Hippocampal formation (tissue), 2 donors: ENCODE results near the gene ZCCHC4.

Source experiments
- DNase-seq, 2 donors: peaks; one replicate each; lab custom pipeline; 2025; lab: John Stamatoyannopoulos, UW

ZCCHC4 gene, protein sequence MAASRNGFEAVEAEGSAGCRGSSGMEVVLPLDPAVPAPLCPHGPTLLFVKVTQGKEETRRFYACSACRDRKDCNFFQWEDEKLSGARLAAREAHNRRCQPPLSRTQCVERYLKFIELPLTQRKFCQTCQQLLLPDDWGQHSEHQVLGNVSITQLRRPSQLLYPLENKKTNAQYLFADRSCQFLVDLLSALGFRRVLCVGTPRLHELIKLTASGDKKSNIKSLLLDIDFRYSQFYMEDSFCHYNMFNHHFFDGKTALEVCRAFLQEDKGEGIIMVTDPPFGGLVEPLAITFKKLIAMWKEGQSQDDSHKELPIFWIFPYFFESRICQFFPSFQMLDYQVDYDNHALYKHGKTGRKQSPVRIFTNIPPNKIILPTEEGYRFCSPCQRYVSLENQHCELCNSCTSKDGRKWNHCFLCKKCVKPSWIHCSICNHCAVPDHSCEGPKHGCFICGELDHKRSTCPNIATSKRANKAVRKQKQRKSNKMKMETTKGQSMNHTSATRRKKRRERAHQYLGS

DNA sequence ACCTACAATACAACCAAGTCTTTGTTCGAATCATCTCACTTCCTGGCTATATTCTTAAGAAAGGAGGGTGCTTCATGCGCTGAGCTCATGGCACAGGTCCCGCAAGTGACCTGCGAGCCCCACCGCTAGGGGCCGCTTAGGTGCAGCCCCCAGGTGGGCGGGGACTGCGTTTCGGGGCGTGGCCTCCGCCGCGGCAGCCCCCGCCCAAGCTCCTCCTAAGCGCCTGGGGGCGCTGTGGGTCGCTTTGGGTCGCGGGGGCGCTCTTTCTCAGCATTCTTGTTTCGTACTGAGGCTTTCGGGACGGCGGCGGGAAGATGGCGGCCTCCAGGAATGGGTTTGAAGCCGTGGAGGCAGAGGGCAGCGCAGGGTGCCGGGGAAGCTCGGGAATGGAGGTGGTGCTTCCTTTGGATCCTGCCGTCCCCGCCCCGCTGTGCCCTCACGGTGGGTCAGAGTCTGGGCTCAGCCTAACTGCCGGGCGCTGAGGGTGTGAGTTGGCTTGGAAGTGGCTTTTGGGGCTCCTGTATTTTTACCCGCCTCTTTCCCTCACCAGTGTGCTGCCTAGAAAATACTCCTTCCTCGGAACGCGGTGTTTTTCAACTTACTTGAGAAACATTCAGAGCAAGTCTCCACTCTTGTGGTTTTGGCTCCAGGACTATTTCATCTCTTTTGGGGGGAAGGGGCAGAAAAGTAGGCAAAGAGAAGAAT, at the start of gene ZCCHC4:
Gene ZCCHC4 (plus strand): TSS at position 279 of the 705 bp plus-strand sequence. CDS start 36 bp downstream, at position 315.
- peak; percentile 81 to 89 for DNase-seq

DNA sequence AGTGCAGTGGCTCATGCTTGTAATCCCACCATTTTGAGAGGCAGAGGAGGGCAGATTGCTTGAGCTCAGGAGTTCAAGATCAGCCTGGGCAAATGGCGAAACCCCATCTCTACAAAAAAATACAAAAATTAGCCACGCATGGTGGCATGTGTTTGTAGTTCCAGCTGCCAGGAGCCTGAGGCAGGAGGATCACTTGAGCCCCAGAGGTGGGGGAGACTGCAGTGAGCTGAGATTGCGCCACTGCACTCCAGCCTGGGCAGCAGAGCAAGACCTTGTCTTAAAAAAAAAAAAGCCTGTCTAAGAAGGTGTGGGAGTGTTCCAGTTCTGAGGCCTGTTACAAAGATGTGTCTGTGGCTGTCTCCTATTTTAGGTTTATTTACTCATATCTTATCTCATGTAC, 40.7 kb upstream of the ZCCHC4 start:
- DNase-seq, result no peak

DNA sequence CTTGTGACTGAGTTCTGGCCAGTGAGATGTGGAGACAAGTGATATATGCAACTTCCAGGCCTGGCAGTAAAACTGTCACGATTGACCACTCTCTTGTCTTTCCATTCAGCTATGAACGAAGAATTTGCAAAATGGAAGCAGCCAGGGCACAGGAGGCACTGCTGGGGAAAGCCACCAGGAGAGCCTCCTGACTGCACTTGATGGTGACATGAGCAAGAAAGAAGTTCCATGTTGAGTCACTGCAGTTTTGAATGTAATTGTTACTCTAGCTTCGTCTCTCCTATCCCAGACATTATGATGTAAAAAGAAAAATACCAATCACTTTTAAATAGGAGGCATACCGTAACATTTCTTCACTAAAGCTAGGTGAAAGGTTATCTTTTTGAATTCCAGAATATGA, 32.4 kb upstream of the ZCCHC4 start:
- DNase-seq, result no peak

DNA sequence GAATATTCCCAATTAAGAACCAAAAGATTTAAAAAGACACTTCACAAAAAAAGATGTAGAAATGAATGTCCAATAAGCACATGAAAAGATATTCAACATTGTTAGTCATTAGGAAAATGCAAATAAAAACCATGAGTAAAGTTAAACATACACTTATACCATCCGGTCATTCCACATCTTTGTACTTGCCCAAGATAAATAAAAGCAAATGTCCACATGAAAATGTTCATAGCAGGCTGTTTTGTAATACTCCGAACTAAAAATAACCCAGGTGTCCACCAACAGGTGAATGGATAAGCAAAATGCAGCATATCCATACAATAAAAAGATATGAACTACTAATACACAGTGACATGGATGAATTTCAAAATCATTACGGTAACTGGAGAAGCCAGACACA, 28.6 kb upstream of the ZCCHC4 start:
- DNase-seq, result no peak

DNA sequence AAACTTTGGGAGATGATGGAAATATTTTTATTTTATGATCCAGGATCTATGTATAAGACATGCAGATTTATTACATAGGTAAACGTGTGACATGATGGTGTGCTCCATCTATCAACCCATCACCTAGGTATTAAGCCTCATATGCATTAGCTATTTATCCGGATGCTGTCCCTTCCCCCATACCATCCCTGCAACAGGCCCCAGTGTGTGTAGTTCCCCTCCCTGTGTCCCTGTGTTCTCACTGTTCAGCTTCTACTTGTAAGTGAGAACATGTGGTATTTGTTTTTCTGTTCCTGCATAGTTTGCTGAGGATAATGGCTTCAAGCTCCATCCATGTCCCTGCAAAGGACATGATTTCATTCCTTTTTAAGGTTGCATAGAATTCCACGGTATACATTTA, 28.1 kb upstream of the ZCCHC4 start:
- no peak for DNase-seq

DNA sequence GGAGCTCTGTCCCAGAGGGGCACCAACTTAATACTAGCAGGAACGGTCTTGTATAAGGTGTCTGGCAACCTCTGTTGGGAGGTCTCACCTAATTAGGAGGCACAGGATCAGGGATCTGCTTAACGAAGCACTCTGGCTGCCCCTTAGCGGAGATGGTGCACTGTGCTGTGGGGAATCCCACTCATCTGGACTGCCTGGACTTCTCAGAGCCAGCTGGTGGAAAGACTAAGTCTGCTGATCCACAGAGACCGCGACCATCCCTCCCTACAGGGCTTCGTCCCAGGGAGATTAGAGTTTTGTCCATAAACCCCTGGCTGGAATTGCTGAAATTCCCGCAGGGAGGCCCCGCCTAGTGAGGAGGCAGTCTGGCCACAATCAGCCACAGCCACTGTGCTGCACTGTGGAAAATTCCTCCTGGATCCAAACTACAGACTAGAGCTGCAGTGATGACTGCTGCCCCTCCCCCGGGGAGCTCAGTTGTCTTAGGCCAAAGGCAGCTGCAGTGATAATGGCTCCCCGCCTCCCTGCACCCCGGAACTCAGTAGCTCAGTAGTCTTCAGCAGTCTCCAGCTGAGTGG, 22.0 kb upstream of the ZCCHC4 start:
- DNase-seq, result no peak

DNA sequence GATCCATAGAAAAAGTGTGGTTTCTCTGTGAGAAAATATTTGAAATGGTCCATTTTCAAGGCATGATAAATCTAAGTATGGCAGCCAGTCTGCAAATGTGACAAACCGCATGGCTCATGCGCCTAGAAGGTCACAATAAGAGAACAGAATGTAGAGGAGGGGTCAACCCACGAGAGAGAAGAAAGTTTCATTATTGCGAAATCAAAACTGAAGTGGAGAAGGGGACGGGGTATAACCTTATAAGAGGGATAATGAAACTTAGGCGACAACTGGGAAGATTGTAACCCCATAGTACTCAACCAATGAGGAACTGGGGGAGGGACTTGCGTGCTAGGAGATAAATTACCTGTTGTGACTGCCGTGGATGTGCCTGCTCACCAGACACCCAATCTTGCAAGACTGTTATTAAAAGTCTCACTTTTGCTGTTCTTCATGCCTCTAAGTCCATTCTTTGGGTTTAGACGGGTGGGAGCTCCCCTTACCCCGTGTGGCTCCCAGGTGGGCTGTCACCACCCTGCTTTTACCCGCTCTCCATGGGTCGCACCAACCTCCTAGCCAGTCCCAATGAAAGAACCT, 21.3 kb upstream of the ZCCHC4 start:
- DNase-seq, result no peak

DNA sequence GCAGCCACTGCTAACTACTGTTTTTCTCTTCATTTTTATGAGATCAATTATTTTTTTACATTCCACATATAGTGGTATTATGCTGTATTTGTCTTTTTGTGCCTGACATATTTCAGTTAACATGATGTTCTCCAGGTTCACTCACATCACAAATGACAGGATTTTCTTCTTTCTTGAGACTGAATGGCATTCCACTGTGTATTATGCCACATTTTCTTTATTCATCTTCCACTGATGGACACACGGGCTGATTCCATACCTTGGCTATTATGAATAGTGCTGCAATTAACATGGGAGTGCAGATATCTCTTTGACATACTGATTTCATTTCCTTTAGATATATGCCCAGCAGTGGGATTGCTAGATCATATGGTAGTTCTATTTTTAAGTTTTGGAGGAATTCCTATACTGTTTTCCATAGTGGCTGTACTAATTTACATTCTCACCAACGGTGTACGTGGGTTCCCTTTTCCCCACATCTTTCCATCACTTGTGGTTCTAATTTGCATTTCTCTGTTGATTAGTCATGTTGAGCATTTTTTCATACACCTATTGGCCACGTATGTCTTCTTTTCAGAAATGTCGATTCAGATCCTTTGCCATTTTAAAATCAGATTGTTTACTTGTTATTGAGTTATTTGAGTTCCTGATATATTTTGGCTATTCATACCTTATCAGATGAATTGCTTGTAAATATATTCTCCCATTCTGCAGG, 14.9 kb upstream of the ZCCHC4 start:
- DNase-seq, result no peak

DNA sequence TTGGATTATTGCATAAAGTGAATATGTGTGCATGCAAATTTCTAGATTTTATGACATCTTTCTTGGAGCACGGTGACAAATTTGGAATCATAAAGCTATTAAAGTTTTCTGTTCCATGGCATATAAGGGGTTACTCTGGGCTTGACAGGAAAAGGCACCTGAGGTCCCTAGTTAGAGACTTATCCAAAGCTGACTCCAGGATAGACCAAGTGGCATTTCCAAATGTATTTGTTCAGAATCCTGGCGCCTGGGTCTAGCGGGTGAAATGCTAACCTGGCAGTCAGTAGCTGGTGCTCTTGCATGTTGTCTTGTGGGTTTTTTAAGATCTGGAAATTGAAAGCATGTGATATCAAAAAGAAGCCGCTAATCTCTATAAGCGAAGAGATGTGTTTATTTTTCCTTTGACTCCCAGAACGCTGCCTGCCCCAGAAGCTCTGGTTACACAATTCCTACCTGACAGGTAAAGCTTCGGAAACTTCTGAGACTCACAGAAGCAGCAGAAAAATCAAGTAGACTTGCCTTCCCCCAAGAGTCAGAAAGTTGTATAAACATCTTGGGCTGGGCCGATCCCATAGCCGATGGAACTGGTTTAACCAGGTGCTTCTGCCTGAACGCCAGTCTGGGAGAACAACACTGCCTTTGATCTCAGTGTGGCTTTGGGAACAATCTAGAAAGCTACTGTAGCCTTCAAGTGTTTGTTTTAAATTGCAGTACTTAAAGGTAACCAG, 12.9 kb upstream of the ZCCHC4 start:
- no peak for DNase-seq

DNA sequence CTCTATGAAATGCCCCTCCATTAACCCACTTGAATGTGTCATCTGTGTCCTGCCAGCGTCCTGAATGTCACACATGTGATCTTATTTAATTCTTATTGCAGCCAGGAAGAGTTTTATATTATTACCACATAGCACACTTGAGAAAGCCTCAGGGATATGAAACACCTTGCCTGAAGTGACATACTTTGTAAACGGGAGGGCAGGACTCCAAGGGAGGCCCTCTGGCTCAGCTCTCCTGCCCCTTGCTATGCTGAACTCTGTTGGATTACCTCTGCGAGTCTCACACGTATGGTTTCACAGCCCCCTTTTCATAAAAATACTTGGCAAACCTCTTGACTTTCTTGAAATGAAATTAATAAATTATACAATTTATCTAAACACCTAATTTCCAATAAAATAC, 11.1 kb upstream of the ZCCHC4 start:
- DNase-seq, result no peak

DNA sequence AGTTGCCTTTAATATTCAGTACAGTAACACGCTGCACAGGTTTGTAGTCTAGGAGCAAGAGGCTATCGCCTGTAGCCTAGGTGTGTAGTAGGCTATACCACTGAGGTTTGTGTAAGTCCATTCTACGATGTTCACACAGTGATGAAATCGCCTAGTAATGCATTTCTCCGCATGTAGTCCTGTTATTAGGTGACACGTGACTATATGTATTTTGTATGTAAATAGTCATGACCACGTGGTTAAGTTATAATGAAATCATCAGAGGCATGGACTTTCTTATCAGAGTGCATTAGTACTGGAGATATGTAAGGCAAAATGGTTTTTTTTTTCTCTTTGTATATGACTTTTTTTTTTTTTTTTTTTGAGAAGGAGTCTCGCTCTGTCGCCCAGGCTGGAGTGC, 9.9 kb upstream of the ZCCHC4 start:
- no peak for DNase-seq

DNA sequence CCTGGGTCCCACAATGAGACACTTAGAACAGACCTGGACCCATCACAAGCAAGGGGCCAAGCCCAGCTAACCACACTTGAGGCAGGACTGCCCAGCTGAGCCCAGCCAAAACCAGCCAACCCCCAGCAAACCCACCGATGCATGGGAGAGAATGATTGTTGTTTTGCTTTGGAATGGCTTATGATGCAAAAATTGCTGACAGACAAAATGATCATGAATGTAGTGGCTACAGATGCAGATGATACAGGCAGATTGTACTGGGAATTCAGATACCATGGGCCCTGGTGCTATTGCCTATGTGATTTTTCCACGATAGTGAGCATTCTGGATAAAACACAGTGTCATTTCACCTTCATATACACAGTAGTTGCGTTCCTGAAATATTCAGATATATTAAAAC, 9.0 kb upstream of the ZCCHC4 start:
- DNase-seq, result no peak

DNA sequence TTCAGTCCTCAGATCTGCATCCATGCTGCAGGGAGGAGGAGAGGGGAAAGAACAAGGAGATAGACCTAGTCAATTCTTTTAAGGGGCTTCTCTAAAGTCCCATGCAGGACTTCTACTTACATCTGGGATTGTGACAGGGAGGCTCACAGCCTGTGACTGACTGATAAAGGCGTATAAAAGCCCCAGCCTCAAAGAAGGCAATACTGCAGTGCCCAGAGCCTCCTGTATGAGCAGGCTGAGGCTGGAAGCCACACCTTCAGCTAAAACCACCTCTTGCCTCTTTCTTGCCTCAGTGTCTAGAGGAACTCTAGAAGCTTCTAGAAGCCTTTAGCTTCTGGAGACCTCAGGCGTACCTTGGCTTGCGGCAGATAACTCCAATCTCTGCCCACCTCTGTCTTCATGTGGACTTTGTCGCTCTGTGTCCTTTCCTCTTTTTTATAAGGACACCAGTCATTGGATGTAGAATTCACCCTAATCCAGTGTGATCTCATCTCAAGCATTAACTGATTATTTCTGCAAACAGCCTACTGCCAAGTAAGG, 6.0 kb upstream of the ZCCHC4 start:
- no peak for DNase-seq

DNA sequence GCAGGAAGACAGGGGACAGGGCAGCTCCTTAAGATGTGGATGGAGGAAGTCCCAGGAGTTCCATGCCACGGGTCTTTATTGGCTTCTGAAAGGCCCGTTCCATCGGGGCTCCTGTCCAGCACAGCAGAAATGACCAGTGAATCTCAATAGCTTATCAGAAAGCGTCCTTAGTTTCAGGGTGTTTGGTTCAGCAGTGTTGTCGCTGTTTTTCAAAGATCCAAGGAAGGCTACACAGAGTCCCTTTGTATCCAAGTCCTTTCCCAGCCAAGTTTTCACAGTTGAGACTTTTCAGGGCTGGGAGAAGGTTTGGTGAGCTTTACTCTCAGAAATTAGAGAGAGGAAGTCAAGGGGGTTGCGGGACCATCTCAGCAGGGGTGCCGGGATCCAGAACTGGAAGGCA, 5.0 kb upstream of the ZCCHC4 start:
- DNase-seq, result peak in 1 of 2 donors; percentile 48

DNA sequence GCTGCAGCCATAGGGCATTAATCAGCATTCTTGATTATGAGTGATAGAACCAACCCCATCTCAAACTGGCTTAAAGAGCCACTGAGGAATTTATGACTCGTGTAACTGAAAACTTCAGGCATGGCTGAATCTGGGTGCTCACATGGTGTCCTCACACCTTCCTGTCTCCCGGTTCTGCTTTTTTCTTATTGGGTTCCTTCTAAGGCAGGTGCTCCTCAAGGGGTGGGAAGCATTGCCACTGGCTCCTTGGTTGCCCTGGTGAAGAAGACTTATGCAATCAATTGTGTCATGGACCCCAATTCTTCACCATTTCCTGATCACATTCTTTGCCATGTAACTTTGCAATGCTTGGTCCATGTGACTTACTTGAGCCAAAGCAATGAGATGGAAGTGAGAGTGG, 4.3 kb upstream of the ZCCHC4 start:
- DNase-seq, result no peak

DNA sequence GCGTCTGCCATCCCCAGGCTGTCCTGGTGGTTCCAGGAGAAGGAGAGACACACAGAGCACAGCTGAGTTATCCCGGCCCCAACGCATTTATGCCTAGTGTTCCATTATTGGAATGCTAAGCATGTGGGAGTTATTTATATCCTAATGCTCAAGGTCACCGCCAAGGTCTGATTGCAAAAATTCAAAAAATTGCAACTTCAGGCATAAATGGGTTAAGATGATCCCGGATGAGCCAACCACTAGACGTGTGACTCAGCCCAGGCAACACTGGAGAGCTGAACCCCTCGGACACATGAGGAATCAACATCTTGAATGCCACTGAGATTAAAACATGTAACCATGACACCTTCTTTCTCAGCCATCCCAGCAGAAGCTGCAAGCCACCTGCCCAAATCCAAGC, 3.8 kb upstream of the ZCCHC4 start:
- DNase-seq, result no peak

DNA sequence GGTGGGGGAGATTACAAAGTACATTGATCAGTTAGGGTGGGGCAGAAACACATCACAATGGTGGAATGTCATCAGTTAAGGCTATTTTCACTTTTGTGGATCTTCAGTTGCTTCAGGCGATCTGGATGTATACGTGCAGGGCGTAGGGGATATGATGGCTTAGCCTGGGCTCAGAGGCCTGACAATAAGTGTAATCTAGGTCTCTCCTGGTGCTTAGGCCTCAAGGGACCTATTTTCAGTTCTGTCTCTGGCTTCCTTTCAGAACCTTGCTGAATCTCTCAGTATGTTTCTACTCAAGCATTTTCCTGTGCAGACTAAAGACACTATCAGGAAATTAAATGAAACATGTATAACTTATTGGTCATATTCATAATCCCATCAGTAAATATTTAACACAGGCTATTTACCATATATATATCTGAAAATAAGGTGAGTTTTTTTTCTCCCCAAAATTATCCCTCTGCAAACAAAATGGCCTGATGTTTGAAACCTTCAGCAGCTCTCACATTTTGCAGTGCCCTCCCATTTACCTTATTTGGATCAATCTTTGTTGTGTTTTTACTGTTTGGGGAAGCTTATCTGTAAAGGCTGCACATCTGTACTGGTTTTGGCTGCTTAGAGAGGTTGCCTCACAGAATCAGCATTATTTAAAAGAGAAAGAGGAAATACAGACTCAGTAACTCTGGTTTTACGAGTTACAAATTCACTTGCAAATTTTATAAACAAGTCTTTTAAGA, 2.3 kb upstream of the ZCCHC4 start:
- no peak for DNase-seq

DNA sequence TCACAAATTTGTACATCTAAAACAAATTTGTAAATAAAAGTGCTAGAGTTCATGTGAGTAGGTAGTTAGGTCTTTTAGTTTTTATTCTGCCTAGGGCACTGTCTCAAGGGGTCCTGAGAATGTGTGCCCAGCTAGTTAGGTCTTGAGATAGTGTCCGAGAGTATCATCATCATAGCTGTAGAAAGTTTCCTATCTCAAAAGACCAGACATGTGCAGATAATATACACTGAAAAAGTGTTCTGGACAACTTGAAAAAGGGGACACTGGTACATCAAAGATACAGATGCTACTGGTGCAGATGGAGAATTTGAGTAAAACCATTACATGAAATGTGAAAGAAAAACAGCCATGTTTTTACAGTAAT, 1.8 kb upstream of the ZCCHC4 start:
- no peak for DNase-seq

DNA sequence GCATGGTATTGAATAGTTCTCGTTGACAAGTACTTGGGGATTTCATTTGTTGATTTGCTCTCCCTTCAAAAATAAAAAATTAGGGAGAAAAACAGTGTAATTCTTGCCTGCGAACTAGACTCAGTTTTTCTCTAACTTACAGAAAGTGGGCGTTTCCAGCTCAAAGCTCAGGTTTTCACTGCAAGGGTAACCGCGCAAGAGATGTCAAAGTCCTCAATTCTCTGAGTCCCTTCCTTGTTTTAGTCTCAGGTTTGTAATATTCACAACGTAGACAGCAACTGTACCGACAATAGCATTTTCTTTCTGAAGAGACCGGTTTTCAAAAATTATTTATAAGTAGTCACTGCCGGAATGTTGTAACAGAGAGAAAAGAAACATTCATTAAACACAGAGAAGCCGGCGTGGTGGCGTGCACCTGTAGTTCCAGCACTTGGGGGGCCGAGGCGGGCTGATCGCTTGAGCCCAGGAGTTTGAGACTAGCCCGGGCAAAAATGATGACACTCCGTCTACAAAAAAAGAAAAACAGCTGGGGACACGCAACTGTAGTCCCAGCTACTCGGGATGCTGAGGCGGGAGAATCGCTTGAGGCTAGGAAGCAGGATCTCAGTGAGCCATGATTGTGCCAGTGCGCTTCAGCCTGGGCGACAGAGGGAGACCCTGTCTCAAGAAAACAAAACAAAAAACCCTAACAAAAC, 774 bp downstream of the ZCCHC4 start:
- no peak for DNase-seq

DNA sequence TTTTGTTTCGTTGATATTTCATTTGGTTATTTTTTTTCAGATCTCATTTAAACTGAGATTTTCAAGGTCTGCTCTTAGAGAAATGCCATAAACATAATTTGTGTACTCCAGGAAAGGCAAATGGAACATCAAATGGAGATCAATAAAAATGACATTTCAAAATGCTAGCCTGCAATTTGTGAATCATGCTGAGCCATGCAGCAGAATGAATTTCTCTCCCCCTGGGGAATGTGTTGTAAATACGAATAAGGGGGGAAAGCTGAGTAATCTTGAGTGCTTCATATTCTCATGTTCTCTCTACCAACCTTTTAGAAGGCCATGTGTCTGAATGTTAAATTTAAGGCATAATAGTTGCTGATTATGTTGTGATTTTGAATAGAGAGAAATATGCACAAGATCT, 7.8 kb downstream of the ZCCHC4 start:
- DNase-seq, result no peak
